Measurements from ENCODE around the gene MAPK1IP1L.
"Not testable (repeated sequence)": the region's sequence is repeated elsewhere in the genome, so short reads cannot be mapped to it uniquely, and the experiment has no call there.

Gene MAPK1IP1L

DNA sequence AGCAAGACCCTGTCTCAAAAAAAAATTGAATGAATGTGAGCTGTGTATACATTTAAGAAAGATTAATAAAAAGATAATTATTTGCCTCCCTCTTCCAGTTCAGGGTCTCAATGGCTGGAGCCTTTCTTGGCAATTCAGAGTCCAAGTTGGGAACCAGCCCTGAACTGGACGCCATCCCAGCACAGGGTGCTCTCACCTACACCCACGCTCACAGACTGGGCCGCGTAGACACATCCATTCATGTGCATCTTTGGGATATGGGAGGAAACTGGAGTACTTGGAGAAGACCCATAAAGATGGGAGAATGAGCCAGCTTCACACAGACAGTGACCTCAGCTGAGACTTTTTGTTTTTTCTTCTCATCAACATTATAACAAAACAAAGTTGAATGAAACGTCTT, 6.5 kb downstream of the MAPK1IP1L start:
- no peak for FAIRE-seq

DNA sequence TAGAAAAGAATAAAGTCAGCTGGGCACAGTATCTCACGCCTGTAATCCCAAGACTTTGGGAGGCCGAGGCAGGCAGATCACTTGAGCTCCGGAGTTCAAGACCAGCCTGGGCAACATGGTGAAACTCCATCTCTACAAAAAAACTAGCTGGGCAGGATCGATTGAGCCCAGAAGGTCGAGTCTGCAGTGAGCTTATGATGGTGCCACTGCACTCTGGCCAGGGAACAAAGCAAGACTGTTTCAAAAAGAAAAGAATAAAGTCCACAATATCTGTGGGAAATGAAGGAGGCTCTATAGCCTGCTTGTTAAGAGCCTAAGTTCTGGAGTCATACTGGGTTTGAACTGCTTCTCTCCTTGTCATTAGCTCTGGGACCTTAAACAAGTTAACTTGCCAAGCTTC, 7.9 kb downstream of the MAPK1IP1L start:
- FAIRE-seq, result no peak

DNA sequence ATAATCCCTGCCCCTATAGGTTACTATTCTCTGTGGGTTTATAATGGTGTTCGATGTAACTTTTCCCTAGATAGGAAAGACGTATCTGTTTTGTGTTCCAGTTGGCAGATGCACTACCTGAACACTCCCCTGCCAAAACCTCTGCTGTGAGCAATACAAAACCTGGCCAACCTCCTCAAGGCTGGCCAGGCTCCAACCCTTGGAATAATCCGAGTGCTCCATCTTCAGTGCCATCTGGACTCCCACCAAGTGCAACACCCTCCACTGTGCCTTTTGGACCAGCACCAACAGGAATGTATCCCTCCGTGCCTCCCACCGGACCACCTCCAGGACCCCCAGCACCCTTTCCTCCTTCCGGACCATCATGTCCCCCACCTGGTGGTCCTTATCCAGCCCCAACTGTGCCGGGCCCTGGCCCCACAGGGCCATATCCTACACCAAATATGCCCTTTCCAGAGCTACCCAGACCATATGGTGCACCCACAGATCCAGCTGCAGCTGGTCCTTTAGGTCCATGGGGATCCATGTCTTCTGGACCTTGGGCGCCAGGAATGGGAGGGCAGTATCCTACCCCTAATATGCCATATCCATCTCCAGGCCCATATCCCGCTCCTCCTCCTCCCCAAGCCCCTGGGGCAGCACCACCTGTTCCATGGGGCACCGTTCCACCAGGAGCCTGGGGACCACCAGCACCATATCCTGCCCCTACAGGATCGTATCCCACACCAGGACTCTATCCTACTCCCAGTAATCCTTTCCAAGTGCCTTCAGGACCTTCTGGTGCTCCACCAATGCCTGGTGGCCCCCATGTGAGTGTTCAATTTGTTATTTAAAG, 11.3 kb downstream of the MAPK1IP1L start:
- no peak for FAIRE-seq

- peak; percentile 62 for FAIRE-seq
These were observed 13.4 kb downstream of the MAPK1IP1L start for GRCh38 chr14:55064896-55065295.

DNA sequence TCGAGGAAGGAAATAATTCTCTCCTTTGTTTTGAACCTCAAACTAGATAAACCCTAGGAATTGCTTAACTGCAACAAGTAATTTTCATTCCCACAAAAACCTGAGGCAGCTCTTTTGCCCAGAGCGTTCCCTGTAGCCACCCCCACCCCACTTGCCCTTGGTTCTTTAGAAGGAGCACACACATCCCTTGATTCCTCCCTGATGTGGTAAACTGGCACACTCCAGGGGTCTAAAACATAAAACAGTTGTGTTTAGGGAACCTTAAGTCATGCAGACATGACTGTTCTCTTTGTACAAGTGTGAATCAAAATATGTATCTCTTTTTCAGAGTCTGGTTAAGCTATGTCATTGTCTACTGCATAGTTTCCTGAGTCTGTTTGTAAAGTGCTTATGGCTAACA, 14.0 kb downstream of the MAPK1IP1L start:
- FAIRE-seq, result no peak

GRCh38 chr14:55066223-55066622, 14.8 kb downstream of the MAPK1IP1L start:
- FAIRE-seq, result no peak

DNA sequence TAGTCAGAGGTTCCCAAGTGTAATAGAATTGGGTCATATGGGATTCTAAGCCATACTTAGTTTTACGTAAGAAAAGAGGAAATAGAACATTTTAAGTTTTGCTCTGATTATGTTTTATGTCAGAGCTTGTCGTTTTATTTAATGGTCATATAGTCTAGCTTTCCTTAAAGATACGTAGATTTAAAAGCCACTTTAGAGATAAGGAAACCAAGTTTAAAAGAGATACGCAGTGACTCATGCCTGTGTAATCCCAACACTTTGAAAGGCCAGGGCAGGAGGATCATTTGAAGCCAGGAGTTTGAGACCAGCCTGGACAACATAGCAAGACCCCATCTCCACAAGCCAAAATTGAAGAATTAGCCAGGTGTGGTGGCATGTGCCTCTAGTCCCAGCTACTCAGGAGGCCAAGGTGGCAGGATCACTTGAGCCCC, 19.5 kb downstream of the MAPK1IP1L start:
- FAIRE-seq, result no peak

- FAIRE-seq, result no peak
These were observed 20.6 kb downstream of the MAPK1IP1L start for GRCh38 chr14:55071870-55072640.

- FAIRE-seq, result no peak
These were observed 22.4 kb downstream of the MAPK1IP1L start for GRCh38 chr14:55073856-55074255.

DNA sequence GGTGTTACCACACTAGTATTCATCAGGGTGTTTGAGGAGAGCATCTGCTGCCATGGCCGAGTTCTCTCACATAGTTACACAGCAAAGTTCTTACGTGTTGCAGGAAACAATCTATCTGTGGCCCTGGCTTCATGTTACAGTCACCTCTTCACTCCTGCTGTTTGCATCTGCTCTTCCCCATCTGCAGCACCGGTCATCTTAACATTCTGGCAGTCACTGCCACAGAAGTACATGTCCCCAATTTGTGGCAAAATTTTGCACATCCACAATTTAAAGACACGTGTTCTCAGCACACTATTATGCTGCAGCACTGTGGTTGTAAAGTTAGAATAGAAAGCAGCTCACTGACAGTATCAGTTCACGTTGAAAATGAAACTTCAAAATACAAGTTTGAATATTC, 23.2 kb downstream of the MAPK1IP1L start:
- FAIRE-seq, result no peak

DNA sequence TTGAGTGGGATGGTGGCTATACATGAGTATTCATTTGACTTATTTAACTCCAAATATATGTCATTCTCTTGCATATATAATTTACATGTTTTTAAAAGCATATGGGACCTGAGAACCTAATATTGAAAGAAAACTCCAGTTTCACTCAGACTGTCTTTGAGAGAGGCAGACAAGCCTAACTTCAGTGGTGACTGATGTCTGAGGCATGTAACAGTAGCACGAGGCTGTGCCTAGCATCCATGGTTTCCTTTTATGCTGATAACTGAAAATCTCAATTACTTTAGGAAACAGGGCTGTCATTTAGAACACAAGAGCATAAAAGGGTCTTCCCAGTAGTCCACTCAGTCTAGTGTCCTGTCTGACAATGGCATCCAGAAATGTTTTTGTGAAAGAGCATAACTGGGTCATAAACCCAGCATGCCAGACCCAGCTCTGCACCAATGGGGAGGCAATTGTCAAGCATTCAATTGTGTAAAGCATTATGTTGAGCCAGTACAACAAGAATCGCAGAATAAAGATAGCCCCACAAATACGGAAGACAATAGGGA, 24.3 kb downstream of the MAPK1IP1L start:
- no peak for FAIRE-seq

DNA sequence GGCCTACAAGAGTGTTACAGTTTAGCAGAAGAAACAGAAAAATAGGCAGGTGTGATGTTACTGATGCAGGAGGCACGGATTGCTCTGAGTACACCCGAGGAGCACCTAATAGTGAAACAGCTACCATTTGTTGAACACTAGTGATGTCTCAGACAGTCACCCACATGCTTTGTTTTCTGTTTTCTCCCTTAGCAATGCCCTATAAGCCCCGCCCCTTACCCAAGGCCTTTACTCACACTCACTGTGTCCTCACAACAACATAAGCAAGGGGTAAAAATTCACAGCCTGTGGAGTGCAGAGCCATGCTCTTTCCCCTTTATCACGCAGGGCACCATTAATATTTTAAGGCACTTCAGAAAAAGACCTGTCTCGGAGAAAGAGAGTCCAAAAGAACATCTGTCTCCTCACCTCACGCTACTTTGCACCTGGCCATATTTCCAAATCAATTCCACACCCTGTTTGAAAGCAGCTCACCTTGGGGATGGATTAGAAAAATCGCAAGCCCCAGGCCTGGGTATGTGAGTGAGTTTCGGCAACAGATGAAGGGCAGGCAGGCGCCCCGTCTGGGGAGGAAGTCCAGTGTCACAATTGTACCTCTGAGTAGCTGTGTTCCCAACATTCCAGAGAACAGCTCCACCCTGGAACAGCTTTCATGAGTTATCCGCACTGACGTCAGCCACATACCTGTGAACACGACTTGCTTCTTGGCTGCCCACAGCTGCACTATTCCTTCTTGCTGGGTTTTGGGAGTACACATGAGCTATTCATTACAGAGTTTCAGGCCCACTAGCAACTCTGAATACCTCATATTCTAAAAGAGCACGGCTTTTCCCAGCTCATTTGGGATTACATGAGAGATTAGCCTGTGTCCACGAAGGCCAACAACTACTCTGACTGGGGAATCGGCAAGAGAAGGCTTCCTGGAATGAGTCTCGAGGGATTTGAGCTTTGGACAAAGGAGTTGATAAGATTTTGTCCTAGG, 26.0 kb downstream of the MAPK1IP1L start:
- FAIRE-seq, result no peak

- not testable (repeated sequence) for FAIRE-seq
These were observed 28.5 kb downstream of the MAPK1IP1L start for GRCh38 chr14:55079961-55080360.

- FAIRE-seq, result no peak
These were observed 33.1 kb downstream of the MAPK1IP1L start for GRCh38 chr14:55084401-55085059.

- FAIRE-seq, result no peak
These were observed 33.7 kb downstream of the MAPK1IP1L start for GRCh38 chr14:55085060-55085660.

DNA sequence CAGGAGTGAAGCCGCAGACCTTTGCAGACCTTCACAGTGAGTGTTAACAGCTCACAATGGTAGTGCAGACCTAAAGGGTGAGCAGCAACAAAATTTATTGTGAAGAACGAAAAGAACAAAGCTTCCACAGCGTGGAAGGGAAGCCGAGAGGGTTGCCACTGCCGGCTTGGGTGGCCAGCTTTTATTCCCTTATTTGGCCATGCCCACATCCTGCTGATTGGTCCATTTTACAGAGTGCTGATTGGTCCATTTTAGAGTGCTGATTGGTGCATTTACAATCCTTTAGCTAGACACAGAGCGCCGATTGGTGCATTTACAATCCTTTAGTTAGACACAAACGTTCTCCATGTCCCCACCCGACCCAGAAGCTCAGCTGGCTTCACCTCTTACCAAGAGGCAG, 35.5 kb downstream of the MAPK1IP1L start:
- FAIRE-seq, result no peak

GRCh38 chr14:55088356-55088755, 36.9 kb downstream of the MAPK1IP1L start:
- FAIRE-seq, result no peak

GRCh38 chr14:55092341-55092740, 40.9 kb downstream of the MAPK1IP1L start:
- no peak for FAIRE-seq

- no peak for FAIRE-seq
These were observed 43.1 kb downstream of the MAPK1IP1L start for GRCh38 chr14:55094292-55095157.

DNA sequence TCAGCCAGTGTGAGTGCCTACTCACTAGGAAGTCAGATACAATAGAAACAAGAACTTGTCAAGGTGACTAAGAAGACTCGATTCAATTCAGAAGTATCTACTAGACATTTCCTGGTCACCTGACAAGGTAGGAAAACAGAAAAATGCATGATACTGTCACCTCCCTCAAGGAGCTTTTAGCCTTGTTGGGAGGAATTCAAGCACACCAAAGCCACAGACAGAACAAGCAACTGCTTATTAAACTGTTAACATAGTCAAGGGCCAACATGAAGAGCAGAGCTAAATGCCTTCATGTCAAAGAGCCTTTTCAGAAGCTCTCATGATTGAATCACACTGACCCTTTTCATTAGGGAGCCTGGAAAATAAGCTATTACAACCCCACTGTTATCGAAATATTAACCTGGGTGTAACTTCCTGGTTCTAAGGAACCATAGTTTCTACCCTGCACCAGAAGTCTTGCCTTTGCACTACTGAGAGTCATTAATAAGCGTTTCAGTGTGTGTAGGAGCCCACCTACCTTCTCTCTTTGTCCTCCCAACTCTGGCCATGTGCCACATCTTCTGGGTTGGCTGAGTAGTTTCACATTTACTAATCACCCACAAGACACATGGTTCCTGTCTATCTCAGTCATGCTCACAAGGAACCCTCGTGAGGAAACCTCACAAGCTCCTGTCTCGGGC, 46.6 kb downstream of the MAPK1IP1L start:
- FAIRE-seq, result no peak

Measured in colon (tissue), 2 donors.